ENCODE results near the gene ALDH18A1.

DNA sequence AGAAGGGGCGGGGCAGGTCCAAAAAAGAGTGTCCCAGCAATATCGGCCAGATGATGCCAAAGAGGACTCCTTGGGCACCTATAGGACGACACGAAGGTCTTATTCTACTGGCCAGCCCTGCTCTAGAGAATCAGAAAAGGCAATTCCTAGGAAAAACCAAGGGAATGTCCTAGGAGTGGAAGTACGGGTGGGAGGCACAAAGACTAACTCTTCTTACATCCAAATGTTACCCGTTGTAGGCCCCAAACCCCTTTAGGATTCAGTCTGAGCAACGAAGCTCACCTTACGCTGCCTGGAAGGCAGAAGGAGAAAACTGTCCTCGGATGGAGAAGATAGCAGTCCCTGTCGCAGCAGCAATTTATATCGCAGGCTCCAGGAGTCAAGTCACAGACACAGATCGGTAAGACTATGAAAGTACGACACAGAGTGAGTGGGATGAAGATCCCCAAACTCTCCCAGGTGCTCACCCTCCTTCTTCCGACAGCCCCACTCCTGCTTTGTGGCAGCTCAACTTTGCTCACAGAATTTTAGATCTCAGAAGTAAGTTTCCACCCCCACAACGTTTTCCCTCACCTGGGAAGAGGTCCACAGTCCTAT is 36.7 kb upstream of the ALDH18A1 start:
- no peak for TF ChIP-seq POLR2A (IDR thresholded peaks at IDR 0.05)
- TF ChIP-seq, protein P1, sequence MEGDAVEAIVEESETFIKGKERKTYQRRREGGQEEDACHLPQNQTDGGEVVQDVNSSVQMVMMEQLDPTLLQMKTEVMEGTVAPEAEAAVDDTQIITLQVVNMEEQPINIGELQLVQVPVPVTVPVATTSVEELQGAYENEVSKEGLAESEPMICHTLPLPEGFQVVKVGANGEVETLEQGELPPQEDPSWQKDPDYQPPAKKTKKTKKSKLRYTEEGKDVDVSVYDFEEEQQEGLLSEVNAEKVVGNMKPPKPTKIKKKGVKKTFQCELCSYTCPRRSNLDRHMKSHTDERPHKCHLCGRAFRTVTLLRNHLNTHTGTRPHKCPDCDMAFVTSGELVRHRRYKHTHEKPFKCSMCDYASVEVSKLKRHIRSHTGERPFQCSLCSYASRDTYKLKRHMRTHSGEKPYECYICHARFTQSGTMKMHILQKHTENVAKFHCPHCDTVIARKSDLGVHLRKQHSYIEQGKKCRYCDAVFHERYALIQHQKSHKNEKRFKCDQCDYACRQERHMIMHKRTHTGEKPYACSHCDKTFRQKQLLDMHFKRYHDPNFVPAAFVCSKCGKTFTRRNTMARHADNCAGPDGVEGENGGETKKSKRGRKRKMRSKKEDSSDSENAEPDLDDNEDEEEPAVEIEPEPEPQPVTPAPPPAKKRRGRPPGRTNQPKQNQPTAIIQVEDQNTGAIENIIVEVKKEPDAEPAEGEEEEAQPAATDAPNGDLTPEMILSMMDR (IDR thresholded peaks at IDR 0.05) = no peak
